K562 (cell line): Measurements from ENCODE around the gene CREB5. TPM values are rescaled to one million over a fixed set of nuclear protein-coding genes. Genes with fewer than 3 reads are reported as not detected.

ENCODE experiments used
- ATAC-seq: fragments of 200-7000 bp; cut with Tn5 transposase; 3 replicates; pipeline ENCODE4 v1.9.1; 2020; ENCODE audit warnings: moderate library complexity
- BruUV-seq: library from RNA; stranded (reverse); fragments of 400-500 nt; replicated peaks from 2 replicates; lab custom pipeline; 2021; lab: Mats Ljungman, UMichigan
- CTCF ChIA-PET: fragments of 300-600 bp; formaldehyde crosslinking; extraction: SDS; loops from one replicate; lab custom pipeline; 2021; ENCODE audit warnings: low intra/inter-chr PET ratio; lab: Yijun Ruan, JAX
- POLR2A ChIA-PET: fragments of 300-600, 350-650 bp; sonication (Branson Sonifier 250); formaldehyde crosslinking; extraction: SDS; loops from one replicate; lab custom pipeline; 2021; ENCODE audit warnings: antibody characterized with exemption, inconsistent platforms; lab: Yijun Ruan, JAX
- DNase-seq, 4 experiments: peaks; one replicate each; pipeline versions ENCODE4 v3.0.0 to v3.0.0-alpha.2; 2011 to 2018; ENCODE audit warnings: low spot score in 3 of 4, mixed read lengths in 3 of 4; ENCODE audit errors: extremely low read depth in 1 of 4
- FAIRE-seq: peaks from 2 replicates; lab custom pipeline; 2011; peaks lifted over from hg19 to GRCh38; lab: Jason Lieb, UNC
- H2AFZ ChIP-seq: 2 replicates; pipeline ENCODE4 v1.6.0; 2011; ENCODE audit warnings: low read depth, low read length, control low read depth, inconsistent platforms
- H3K27ac ChIP-seq: fragments of 200-600 bp; 3 replicates; pipeline ENCODE4 v1.8.0; 2011; ENCODE audit warnings: low read depth, mild to moderate bottlenecking, control low read depth, inconsistent platforms, low read length, moderate library complexity, mixed read lengths; ENCODE audit errors: extremely low read depth
- H3K27me3 ChIP-seq, 2 experiments: fragments of 300-600 bp in 1 of 2; 2 replicates in 1 of 2; 3 replicates in 1 of 2; pipeline versions ENCODE4 v1.6.0 to v1.8.0; 2011; ENCODE audit warnings: inconsistent platforms in 2 of 2, low read length in 2 of 2, mild to moderate bottlenecking in 1 of 2, mixed read lengths in 1 of 2, moderate library complexity in 1 of 2; ENCODE audit not compliant: control insufficient read depth in 2 of 2, insufficient read depth in 2 of 2
- H3K36me3 ChIP-seq: fragments of 300-600 bp; 3 replicates; pipeline ENCODE4 v1.8.0; 2011; ENCODE audit warnings: mild to moderate bottlenecking, low read length, inconsistent platforms; ENCODE audit not compliant: control insufficient read depth, insufficient read depth
- H3K4me1 ChIP-seq, 2 experiments: fragments of 200-600 bp in 1 of 2; replicated peaks in 1 of 2; 2 replicates in 1 of 2; 3 replicates in 1 of 2; pipeline versions ENCODE4 v1.5.1 to v1.8.0; 2011; ENCODE audit warnings: inconsistent platforms in 2 of 2, low read length in 2 of 2, mild to moderate bottlenecking in 1 of 2, mixed read lengths in 1 of 2, moderate library complexity in 1 of 2; ENCODE audit not compliant: control insufficient read depth in 2 of 2, insufficient read depth in 2 of 2
- H3K4me2 ChIP-seq: 2 replicates; pipeline ENCODE4 v1.6.1; 2011; ENCODE audit warnings: low read length, control low read depth, inconsistent platforms, mixed read lengths; ENCODE audit not compliant: insufficient read depth
- H3K4me3 ChIP-seq: fragments of 200-600 bp; sonication (generic), shearing (Covaris generic); 2 replicates; pipeline ENCODE4 v1.5.1; 2016; ENCODE audit warnings: control low read depth, inconsistent platforms
- H3K79me2 ChIP-seq: fragments of 200-600 bp; 3 replicates; pipeline ENCODE4 v1.8.0; 2011; ENCODE audit warnings: low read length, inconsistent platforms; ENCODE audit not compliant: control insufficient read depth, insufficient read depth
- H3K9ac ChIP-seq, 2 experiments: 2 replicates each; pipeline versions ENCODE4 v1.6.0 to v1.6.1; 2011; ENCODE audit warnings: low read depth in 2 of 2, low read length in 2 of 2, control low read depth in 1 of 2, inconsistent platforms in 1 of 2, mild to moderate bottlenecking in 1 of 2, mixed read lengths in 1 of 2; ENCODE audit not compliant: insufficient read depth in 1 of 2
- H3K9me1 ChIP-seq: one replicate; pipeline ENCODE4 v1.6.0; 2011; ENCODE audit warnings: inconsistent platforms, mild to moderate bottlenecking, low read length, moderate library complexity; ENCODE audit not compliant: control insufficient read depth, insufficient read depth
- H3K9me3 ChIP-seq: replicated peaks from 2 replicates; pipeline ENCODE4 v1.5.1; 2011; ENCODE audit warnings: low read depth, low read length, inconsistent platforms; ENCODE audit not compliant: control insufficient read depth, insufficient read depth
- H4K20me1 ChIP-seq: replicated peaks from 2 replicates; pipeline ENCODE4 v1.6.1; 2011; ENCODE audit warnings: low read length, inconsistent platforms, mixed read lengths; ENCODE audit not compliant: control insufficient read depth, insufficient read depth
- AFF4 ChIP-seq: sonication (generic); formaldehyde crosslinking; IDR thresholded peaks from 2 replicates; pipeline ENCODE4 v1.8.0; 2023; ENCODE audit warnings: mild to moderate bottlenecking, missing genetic modification reagents
- CEBPB ChIP-seq: fragments of 450-650 bp; IDR thresholded peaks from 2 replicates; pipeline ENCODE4 v1.6.1; 2016; ENCODE audit warnings: missing genetic modification characterization, missing compliant biosample characterization
- GATAD2A ChIP-seq: fragments of 450-650 bp; IDR thresholded peaks from 2 replicates; pipeline ENCODE4 v1.6.1; 2017
- SIX5 ChIP-seq, 2 experiments: IDR thresholded peaks; 2 replicates each; pipeline ENCODE4 v1.6.1; 2011; ENCODE audit warnings: low read length in 2 of 2, borderline replicate concordance in 1 of 2, low read depth in 1 of 2, mild to moderate bottlenecking in 1 of 2, moderate library complexity in 1 of 2; ENCODE audit not compliant: insufficient read depth in 1 of 2
- ZEB2 ChIP-seq: fragments of 450-650 bp; IDR thresholded peaks from 2 replicates; pipeline ENCODE4 v1.6.1; 2016
- WGBS: fragments of 100-300 bp; shearing (Covaris generic); methylation state at CpG from one replicate; pipeline ENCODE4 v1.1.6; 2016; ENCODE audit warnings: low coverage, mixed read lengths; ENCODE audit not compliant: insufficient coverage; ENCODE audit errors: missing lambda C conversion rate; 5-methylcytosine and 5-hydroxymethylcytosine counted together
- in situ Hi-C: fragments of 300-500 bp; cut with MboI; formaldehyde crosslinking; loops from 4 replicates; pipeline ENCODE4 v1.15.0; 2018; ENCODE audit warnings: inconsistent platforms, mixed read lengths
- intact Hi-C: fragments of 100-400 bp; cut with micrococcal nuclease; formaldehyde crosslinking; loops from 2 replicates; pipeline ENCODE4 v1.14.2; 2022
- polyA plus RNA-seq, 8 experiments: library from polyadenylated mRNA; depleted of rRNA in 4 of 8; stranded (reverse) in 5 of 8; unstranded in 3 of 8; fragments of >200 nt; fragmentation: Nextera tagmentation in 2 of 8; fragmentation: Illumina TruSeq in 1 of 8; extraction: Ambion mirVana in 2 of 8; extraction: Trizol in 1 of 8; gene quantifications; 2 replicates each; pipeline versions ENCODE4 v1.2.1 to v1.2.3, GENCODE V29; 2011 to 2014; ENCODE audit warnings: inconsistent platforms in 1 of 8, missing spikeins in 1 of 8
- total RNA-seq, 7 experiments: library from RNA; depleted of rRNA in 6 of 7; stranded (reverse); fragments of >200 nt in 6 of 7; fragmentation: Illumina TruSeq in 2 of 7; extraction: Trizol in 2 of 7; gene quantifications; 2 replicates each; pipeline versions ENCODE4 v1.2.1 to v1.2.3, GENCODE V29; 2011 to 2021; ENCODE audit warnings: low replicate concordance in 1 of 7
- TF ChIP-seq, protein P1 (sequence below): sonication (generic); formaldehyde crosslinking; IDR thresholded peaks from 2 replicates; pipeline ENCODE4 v1.8.1; 2023; ENCODE audit warnings: mild to moderate bottlenecking, missing genetic modification reagents

Gene CREB5
- total and polyA plus RNA-seq, 9 of the 15 experiments (the other 6 are each of a cell fraction or from before 2014, with no cell fraction given) = 0.33 to 6.4 (median 1.8) TPM

GRCh38 chr7:28643584-28644340 lies 231.4 kb downstream of the CREB5 start:
- POLR2A ChIA-PET = no interaction called here
- intact Hi-C loops = no loop called here
- no peak overlapping the region for H3K9ac ChIP-seq

More at GRCh38 chr7:28643584-28644340, 231.4 kb downstream of the CREB5 start:
- H3K4me3 ChIP-seq = no peak overlapping the region
- H3K36me3 ChIP-seq = no peaks in the 10 kb centered on the region
- H3K79me2 ChIP-seq = no peaks in the 10 kb centered on the region
- in situ Hi-C loops = no loop called here
- CTCF ChIA-PET = interaction anchor here (0.6 kb wide), 1 partner anchor 121 kb away, joined by 4 read pairs; no protein-coding TSS in a partner anchor
- H3K4me2 ChIP-seq = no peak overlapping the region
- no peaks in the 10 kb centered on the region for H4K20me1 ChIP-seq
- 0% methylated on average over 1 of the region's 3 CpGs for WGBS
- TF ChIP-seq GATAD2A (no peak), AFF4 (CRISPR knock-in tag) (no peak), ZEB2 (no peak), CEBPB (tag) (no peak), SIX5 (IDR thresholded peaks at IDR 0.05; ENCODE audit: borderline replicate concordance in 1 of 2, insufficient read depth in 1 of 2, low read depth in 1 of 2, low read length in 2 of 2) (no peak)
- TF ChIP-seq, protein P1, sequence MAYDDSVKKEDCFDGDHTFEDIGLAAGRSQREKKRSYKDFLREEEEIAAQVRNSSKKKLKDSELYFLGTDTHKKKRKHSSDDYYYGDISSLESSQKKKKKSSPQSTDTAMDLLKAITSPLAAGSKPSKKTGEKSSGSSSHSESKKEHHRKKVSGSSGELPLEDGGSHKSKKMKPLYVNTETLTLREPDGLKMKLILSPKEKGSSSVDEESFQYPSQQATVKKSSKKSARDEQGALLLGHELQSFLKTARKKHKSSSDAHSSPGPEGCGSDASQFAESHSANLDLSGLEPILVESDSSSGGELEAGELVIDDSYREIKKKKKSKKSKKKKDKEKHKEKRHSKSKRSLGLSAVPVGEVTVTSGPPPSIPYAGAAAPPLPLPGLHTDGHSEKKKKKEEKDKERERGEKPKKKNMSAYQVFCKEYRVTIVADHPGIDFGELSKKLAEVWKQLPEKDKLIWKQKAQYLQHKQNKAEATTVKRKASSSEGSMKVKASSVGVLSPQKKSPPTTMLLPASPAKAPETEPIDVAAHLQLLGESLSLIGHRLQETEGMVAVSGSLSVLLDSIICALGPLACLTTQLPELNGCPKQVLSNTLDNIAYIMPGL (CRISPR knock-in tag) = no peak
- TF ChIP-seq, all 486 proteins: peak for 0
- Histone ChIP-seq H2AFZ (no peak overlapping the region), H3K9me3 (no peaks in the 10 kb centered on the region), H3K9me1 (no peaks in the 10 kb centered on the region), H3K27me3 (no peaks in the 10 kb centered on the region), H3K27ac (no peak overlapping the region), H3K4me1 (no peaks in the 10 kb centered on the region)
- BruUV-seq = no TSS peak
- no peak for DNase-seq
- FAIRE-seq = no peak
- ATAC-seq = no peak
